Keratinocyte (primary cell): ENCODE results near the gene CTAGE9.

Source experiments
- CTCF ChIP-seq, 3 experiments: IDR thresholded peaks in 1 of 3; conservative IDR thresholded peaks in 1 of 3; optimal IDR thresholded peaks in 1 of 3; 2 replicates in 2 of 3; 3 replicates in 1 of 3; pipeline versions ENCODE3 to v1.5.1; 2011; ENCODE audit warnings: low read length in 3 of 3, mild to moderate bottlenecking in 3 of 3, moderate library complexity in 2 of 3, control low read depth in 1 of 3, inconsistent platforms in 1 of 3; ENCODE audit not compliant: insufficient read depth in 2 of 3; ENCODE audit errors: extremely low read depth in 1 of 3
- EZH2 ChIP-seq: IDR thresholded peaks from one replicate; pipeline ENCODE4 v1.6.1; 2012; ENCODE audit warnings: inconsistent platforms, mild to moderate bottlenecking, low read length, moderate library complexity

GRCh38 chr6:131731224-131731623 lies 20.4 kb upstream of the CTAGE9 start:
- no peak for TF ChIP-seq CTCF (optimal IDR thresholded peaks at IDR 0.05 in 1 of 3, IDR thresholded peaks at IDR 0.05 in 1 of 3, conservative IDR thresholded peaks at IDR 0.05 in 1 of 3; ENCODE audit: extremely low read depth in 1 of 3, insufficient read depth in 2 of 3, low read length in 3 of 3)
- no peak for TF ChIP-seq EZH2
